H9 (cell line): Measurements from ENCODE around the gene TAF15. TPM values are rescaled to one million over a fixed set of nuclear protein-coding genes. Genes with fewer than 3 reads are reported as not detected.

Experiments
- DNase-seq: peaks from one replicate; pipeline ENCODE4 v3.0.0-alpha.2; 2017
- H2AFZ ChIP-seq: one replicate; pipeline ENCODE4 v1.6.1; 2013; ENCODE audit warnings: mild to moderate bottlenecking, low read length, control low read depth, moderate library complexity
- H2AK5ac ChIP-seq: 2 replicates; pipeline ENCODE4 v1.6.1; 2013; ENCODE audit warnings: low read length, control low read depth, mixed read lengths; ENCODE audit not compliant: insufficient read length
- H2BK120ac ChIP-seq: one replicate; pipeline ENCODE4 v1.6.1; 2013; ENCODE audit warnings: low read depth, mild to moderate bottlenecking, low read length, control low read depth, inconsistent platforms; ENCODE audit not compliant: poor library complexity, severe bottlenecking
- H2BK12ac ChIP-seq: 2 replicates; pipeline ENCODE4 v1.6.1; 2013; ENCODE audit warnings: low read length, control low read depth, mixed read lengths, low read depth; ENCODE audit not compliant: insufficient read length
- H2BK15ac ChIP-seq: 2 replicates; pipeline ENCODE4 v1.6.1; 2013; ENCODE audit warnings: low read depth, low read length, control low read depth
- H2BK20ac ChIP-seq: one replicate; pipeline ENCODE4 v1.6.1; 2013; ENCODE audit warnings: low read depth, mild to moderate bottlenecking, low read length, control low read depth, inconsistent platforms; ENCODE audit not compliant: poor library complexity, severe bottlenecking
- H2BK5ac ChIP-seq: 2 replicates; pipeline ENCODE4 v1.6.1; 2013; ENCODE audit warnings: low read length, control low read depth, mixed read lengths; ENCODE audit not compliant: insufficient read length
- H3K14ac ChIP-seq: 2 replicates; pipeline ENCODE4 v1.6.1; 2013; ENCODE audit warnings: low read length, control low read depth; ENCODE audit not compliant: insufficient read depth
- H3K18ac ChIP-seq: 2 replicates; pipeline ENCODE4 v1.6.1; 2013; ENCODE audit warnings: low read depth, mild to moderate bottlenecking, mixed read lengths, low read length, control low read depth; ENCODE audit not compliant: insufficient read length
- H3K23ac ChIP-seq: 2 replicates; pipeline ENCODE4 v1.6.1; 2013; ENCODE audit warnings: low read length, control low read depth, mixed read lengths, low read depth; ENCODE audit not compliant: insufficient read length
- H3K23me2 ChIP-seq: 2 replicates; pipeline ENCODE4 v1.6.1; 2013; ENCODE audit warnings: low read depth, mild to moderate bottlenecking, mixed read lengths, low read length, control low read depth; ENCODE audit not compliant: insufficient read length, poor library complexity, severe bottlenecking
- H3K27ac ChIP-seq: 2 replicates; pipeline ENCODE4 v1.5.1; 2013; ENCODE audit warnings: low read length, control low read depth, mixed read lengths, low read depth; ENCODE audit not compliant: insufficient read length
- H3K27me3 ChIP-seq: 2 replicates; pipeline ENCODE4 v1.6.1; 2013; ENCODE audit warnings: low read length, control low read depth, inconsistent platforms; ENCODE audit not compliant: insufficient read depth
- H3K4ac ChIP-seq: 2 replicates; pipeline ENCODE4 v1.6.1; 2013; ENCODE audit warnings: low read depth, mild to moderate bottlenecking, control low read depth, inconsistent platforms, low read length, moderate library complexity
- H3K4me1 ChIP-seq: 2 replicates; pipeline ENCODE4 v1.6.1; 2013; ENCODE audit warnings: low read length, control low read depth, inconsistent platforms; ENCODE audit not compliant: insufficient read depth
- H3K4me2 ChIP-seq: 2 replicates; pipeline ENCODE4 v1.6.1; 2013; ENCODE audit warnings: low read length, control low read depth, mixed read lengths; ENCODE audit not compliant: insufficient read length, insufficient read depth
- H3K56ac ChIP-seq: 2 replicates; pipeline ENCODE4 v1.6.1; 2013; ENCODE audit warnings: low read depth, mild to moderate bottlenecking, mixed read lengths, low read length, control low read depth; ENCODE audit not compliant: insufficient read length
- H3K79me1 ChIP-seq: 2 replicates; pipeline ENCODE4 v1.6.1; 2013; ENCODE audit warnings: low read depth, mild to moderate bottlenecking, moderate library complexity, low read length, control low read depth, inconsistent platforms; ENCODE audit not compliant: insufficient read depth, poor library complexity, severe bottlenecking
- H3K79me2 ChIP-seq: 2 replicates; pipeline ENCODE4 v1.6.1; 2013; ENCODE audit warnings: low read length, control low read depth, inconsistent platforms; ENCODE audit not compliant: insufficient read depth
- H3K9ac ChIP-seq: 2 replicates; pipeline ENCODE4 v1.6.1; 2013; ENCODE audit warnings: low read length, control low read depth, mixed read lengths; ENCODE audit not compliant: insufficient read length; ENCODE audit errors: extremely low read depth
- H3K9me3 ChIP-seq: one replicate; pipeline ENCODE4 v1.6.1; 2013; ENCODE audit warnings: low read depth, low read length, inconsistent platforms; ENCODE audit not compliant: control insufficient read depth
- H3T11ph ChIP-seq: one replicate; pipeline ENCODE4 v1.6.1; 2013; ENCODE audit warnings: mild to moderate bottlenecking, low read length, control low read depth, inconsistent platforms
- H4K20me1 ChIP-seq: one replicate; pipeline ENCODE4 v1.6.1; 2013; ENCODE audit not compliant: control insufficient read depth, insufficient read length, insufficient read depth
- H4K5ac ChIP-seq: 2 replicates; pipeline ENCODE4 v1.6.1; 2013; ENCODE audit warnings: low read depth, mild to moderate bottlenecking, mixed read lengths, low read length, control low read depth; ENCODE audit not compliant: insufficient read length
- H4K8ac ChIP-seq: replicated peaks from 2 replicates; pipeline ENCODE4 v1.6.1; 2013; ENCODE audit warnings: low read length, control low read depth, mixed read lengths, low read depth; ENCODE audit not compliant: insufficient read length
- H4K91ac ChIP-seq: 2 replicates; pipeline ENCODE4 v1.6.1; 2013; ENCODE audit warnings: low read depth, mild to moderate bottlenecking, moderate library complexity, mixed read lengths, low read length, control low read depth; ENCODE audit not compliant: insufficient read length
- H3K27ac Mint-ChIP-seq, 3 experiments: 2 replicates in 2 of 3; 3 replicates in 1 of 3; pipeline ENCODE4 v1.8.0; 2020 to 2021; ENCODE audit warnings: mixed read lengths in 3 of 3, mild to moderate bottlenecking in 1 of 3, moderate library complexity in 1 of 3
- H3K27me3 Mint-ChIP-seq: 2 replicates; pipeline ENCODE4 v1.8.0; 2021; ENCODE audit warnings: low read depth, mild to moderate bottlenecking, moderate library complexity, mixed read lengths
- H3K36me3 Mint-ChIP-seq, 3 experiments: 2 replicates in 2 of 3; 3 replicates in 1 of 3; pipeline ENCODE4 v1.8.0; 2020 to 2021; ENCODE audit warnings: low read depth in 3 of 3, mixed read lengths in 3 of 3; ENCODE audit not compliant: insufficient read depth in 1 of 3
- H3K4me1 Mint-ChIP-seq, 2 experiments: 2 replicates each; pipeline ENCODE4 v1.8.0; 2020; ENCODE audit warnings: mixed read lengths in 2 of 2
- H3K4me3 Mint-ChIP-seq, 2 experiments: 2 replicates in 1 of 2; 3 replicates in 1 of 2; pipeline ENCODE4 v1.8.0; 2020 to 2021; ENCODE audit warnings: mild to moderate bottlenecking in 2 of 2, mixed read lengths in 2 of 2, moderate library complexity in 1 of 2
- H3K9me3 Mint-ChIP-seq, 2 experiments: 2 replicates in 1 of 2; 3 replicates in 1 of 2; pipeline ENCODE4 v1.8.0; 2020; ENCODE audit warnings: mild to moderate bottlenecking in 2 of 2, mixed read lengths in 2 of 2, moderate library complexity in 1 of 2
- CTCF ChIP-seq: fragments of 200-600 bp; sonication (generic); conservative IDR thresholded peaks from 3 replicates; pipeline ENCODE4 v1.8.0; 2021; ENCODE audit warnings: antibody characterized with exemption, mild to moderate bottlenecking
- WGBS: extraction: QIAGEN DNeasy Blood & Tissue Kit; methylation state at CpG from one replicate; pipeline ENCODE4 v1.1.7; 2013; ENCODE audit warnings: missing lambda C conversion rate, low lambda C conversion rate, mixed read lengths; ENCODE audit not compliant: insufficient read length; ENCODE audit errors: extremely low coverage; 5-methylcytosine and 5-hydroxymethylcytosine counted together
- total RNA-seq: library from RNA; stranded (reverse); gene quantifications from 2 replicates; pipeline ENCODE4 v1.2.1, GENCODE V29; 2021

The TAF15 gene
- total RNA-seq, 1 experiment from 2014 or later, result 304 TPM

- no peaks in the 10 kb centered on the region for H3K79me2 ChIP-seq
- H3T11ph ChIP-seq, result no peak overlapping the region
- Mint-ChIP-seq H3K27me3 (peaks cover 26% of the 10 kb centered on the region), H3K36me3 (no peaks in the 10 kb centered on the region; a peak in 2 of 7 replicates), H3K4me1 (peaks cover 14 to 17% of the 10 kb centered on the region in 2 experiments), H3K9me3 (no peaks in the 10 kb centered on the region; a peak in 3 of 5 replicates), H3K4me3 (no peak overlapping the region; a peak in 1 of 5 replicates), H3K27ac (no peak overlapping the region)
- H2AK5ac ChIP-seq, result no peak overlapping the region
- no peak for TF ChIP-seq CTCF
- no peak overlapping the region for H3K14ac ChIP-seq
- H3K79me1 ChIP-seq, result no peaks in the 10 kb centered on the region
- H3K9ac ChIP-seq, result no peak overlapping the region
- no peak overlapping the region for H4K5ac ChIP-seq
- no peak overlapping the region for H4K91ac ChIP-seq
- H3K4me1 ChIP-seq, result no peaks in the 10 kb centered on the region; the same call in 1 of the 2 replicates
- H4K20me1 ChIP-seq, result no peaks in the 10 kb centered on the region
- no peak for DNase-seq
- H3K18ac ChIP-seq, result no peak overlapping the region
- peaks cover 5% of the 10 kb centered on the region for H3K23me2 ChIP-seq
- H2BK12ac ChIP-seq, result no peak overlapping the region
- H2BK15ac ChIP-seq, result no peak overlapping the region
- no peak overlapping the region for H2BK20ac ChIP-seq
- no peak overlapping the region for H3K23ac ChIP-seq
- no peaks in the 10 kb centered on the region for H3K9me3 ChIP-seq
- H3K27ac ChIP-seq, result no peak overlapping the region
- no peak overlapping the region for H2AFZ ChIP-seq
- no peak overlapping the region for H2BK120ac ChIP-seq
- no peak overlapping the region for H3K4me2 ChIP-seq
- H3K56ac ChIP-seq, result no peak overlapping the region
- H2BK5ac ChIP-seq, result no peak overlapping the region
- no peak overlapping the region for H4K8ac ChIP-seq
- peaks cover 2% of the 10 kb centered on the region; the same call in 1 of the 2 replicates for H3K27me3 ChIP-seq
- H3K4ac ChIP-seq, result no peak overlapping the region
- no CpG with 5 or more reads among the region's 8 CpGs for WGBS
These were observed 43.4 kb upstream of the TAF15 start for GRCh38 chr17:35765756-35766488.
